HCT116 (cell line): ENCODE measurements around the gene COL2A1. TPM values are rescaled to one million over a fixed set of nuclear protein-coding genes. Genes with fewer than 3 reads are reported as not detected.

ENCODE experiments used
- ATAC-seq: fragments of 200-7000 bp; cut with Tn5 transposase; 2 replicates; pipeline ENCODE4 v1.9.1; 2020; ENCODE audit warnings: mild to moderate bottlenecking, moderate library complexity
- BruUV-seq: library from RNA; stranded (reverse); fragments of 400-500 nt; replicated peaks from 2 replicates; lab custom pipeline; 2021; lab: Mats Ljungman, UMichigan
- CTCF ChIA-PET: fragments of 300-600 bp; sonication (Branson Sonifier 250); formaldehyde crosslinking; loops from one replicate; lab custom pipeline; 2021; ENCODE audit warnings: antibody characterized with exemption; lab: Charles Lee
- POLR2A ChIA-PET: fragments of 300-600, 350-600 bp; sonication (Branson Sonifier 250); formaldehyde crosslinking; loops from one replicate; lab custom pipeline; 2021; ENCODE audit warnings: antibody characterized with exemption; lab: Charles Lee
- RAD21 ChIA-PET, 2 experiments: fragments of 300-600 bp; sonication (Branson Sonifier 250); formaldehyde crosslinking; loops; one replicate each; lab custom pipeline; 2023; ENCODE audit warnings: low total read pairs in 2 of 2; ENCODE audit not compliant: uncharacterized antibody in 2 of 2, unreplicated experiment in 2 of 2, low non-redundant PET in 1 of 2; lab: Charles Lee
- DNase-seq: peaks from one replicate; pipeline ENCODE4 v3.0.0-alpha.2; 2010; ENCODE audit warnings: low read depth, low spot score
- H2AFZ ChIP-seq: fragments of 200-600 bp; shearing (Covaris generic), sonication (generic); 2 replicates; pipeline ENCODE4 v1.6.1; 2017; ENCODE audit warnings: low read depth, mixed run types, mixed read lengths, antibody characterized with exemption, low read length; ENCODE audit not compliant: poor library complexity, severe bottlenecking
- H3K27ac ChIP-seq: 2 replicates; pipeline ENCODE4 v1.5.1; 2012; ENCODE audit warnings: low read depth, low read length
- H3K27me3 ChIP-seq: fragments of 200-600 bp; sonication (generic); 2 replicates; pipeline ENCODE4 v1.6.1; 2016; ENCODE audit warnings: mixed run types, low read length, mixed read lengths; ENCODE audit not compliant: insufficient read depth
- H3K36me3 ChIP-seq, 2 experiments: fragments of 200-500 bp in 1 of 2; fragments of 200-600 bp in 1 of 2; sonication (Bioruptor generic) in 1 of 2; sonication (generic) in 1 of 2; 2 replicates each; pipeline versions ENCODE4 v1.5.1 to v1.6.1; 2014 to 2016; ENCODE audit warnings: low read length in 2 of 2, inconsistent platforms in 1 of 2, mixed read lengths in 1 of 2, mixed run types in 1 of 2; ENCODE audit not compliant: insufficient read depth in 2 of 2, control insufficient read depth in 1 of 2
- H3K4me1 ChIP-seq, 2 experiments: fragments of 200-600 bp in 1 of 2; sonication (generic) in 1 of 2; 2 replicates each; pipeline versions ENCODE4 v1.5.1 to v1.6.1; 2012 to 2017; ENCODE audit warnings: low read length in 2 of 2, inconsistent platforms in 1 of 2, mild to moderate bottlenecking in 1 of 2, mixed read lengths in 1 of 2, mixed run types in 1 of 2, moderate library complexity in 1 of 2; ENCODE audit not compliant: insufficient read depth in 2 of 2, control insufficient read depth in 1 of 2
- H3K4me2 ChIP-seq: fragments of 200-600 bp; sonication (generic); 2 replicates; pipeline ENCODE4 v1.6.1; 2017; ENCODE audit warnings: mixed run types, low read length, mixed read lengths
- H3K4me3 ChIP-seq, 2 experiments: fragments of 200-600 bp in 1 of 2; sonication (generic) in 1 of 2; replicated peaks in 1 of 2; 2 replicates each; pipeline ENCODE4 v1.5.1; 2011 to 2016; ENCODE audit warnings: low read length in 2 of 2, control low read depth in 1 of 2, low read depth in 1 of 2, mild to moderate bottlenecking in 1 of 2, mixed read lengths in 1 of 2, mixed run types in 1 of 2
- H3K79me2 ChIP-seq: fragments of 200-600 bp; sonication (generic); 2 replicates; pipeline ENCODE4 v1.6.1; 2017; ENCODE audit warnings: mild to moderate bottlenecking, mixed run types, low read length, moderate library complexity, mixed read lengths; ENCODE audit not compliant: insufficient read depth
- H3K9ac ChIP-seq: fragments of 200-600 bp; sonication (generic); 2 replicates; pipeline ENCODE4 v1.6.1; 2016; ENCODE audit warnings: low read length, mixed read lengths
- H3K9me2 ChIP-seq: fragments of 200-600 bp; sonication (generic), shearing (Covaris generic); 2 replicates; pipeline ENCODE4 v1.6.1; 2017; ENCODE audit warnings: mixed run types, mild to moderate bottlenecking, moderate library complexity; ENCODE audit not compliant: insufficient read depth
- H3K9me3 ChIP-seq, 2 experiments: fragments of 200-500 bp in 1 of 2; fragments of 200-600 bp in 1 of 2; sonication (Bioruptor generic) in 1 of 2; sonication (generic) in 1 of 2; 2 replicates each; pipeline ENCODE4 v1.6.1; 2014 to 2017; ENCODE audit warnings: low read length in 2 of 2, mixed read lengths in 2 of 2, inconsistent platforms in 1 of 2, low read depth in 1 of 2, mild to moderate bottlenecking in 1 of 2, mixed run types in 1 of 2, moderate library complexity in 1 of 2; ENCODE audit not compliant: control insufficient read depth in 1 of 2, insufficient read depth in 1 of 2
- H4K20me1 ChIP-seq: fragments of 200-600 bp; sonication (generic), shearing (Covaris generic); 2 replicates; pipeline ENCODE4 v1.6.1; 2017; ENCODE audit warnings: mixed run types, mild to moderate bottlenecking, moderate library complexity; ENCODE audit not compliant: insufficient read depth
- CBX3 ChIP-seq: IDR thresholded peaks from 2 replicates; pipeline ENCODE4 v1.6.1; 2012; ENCODE audit warnings: low read depth
- FOSL1 ChIP-seq: IDR thresholded peaks from 2 replicates; pipeline ENCODE4 v1.6.1; 2012; ENCODE audit warnings: low read depth
- POLR2A ChIP-seq: IDR thresholded peaks from 2 replicates; pipeline ENCODE4 v1.7.0; 2011; ENCODE audit warnings: borderline replicate concordance; ENCODE audit not compliant: insufficient read depth, insufficient read length; ENCODE audit errors: extremely low read depth
- RAD21 ChIP-seq: IDR thresholded peaks from 2 replicates; pipeline ENCODE4 v1.6.1; 2012; ENCODE audit warnings: low read depth, mild to moderate bottlenecking
- TCF7L2 ChIP-seq: IDR thresholded peaks from 2 replicates; pipeline ENCODE4 v1.7.0; 2011; ENCODE audit warnings: borderline replicate concordance, inconsistent platforms; ENCODE audit not compliant: insufficient read depth, insufficient read length; ENCODE audit errors: extremely low read depth
- YY1 ChIP-seq: IDR thresholded peaks from 2 replicates; pipeline ENCODE4 v1.6.1; 2011; ENCODE audit warnings: low read length, low read depth, moderate library complexity, mild to moderate bottlenecking; ENCODE audit not compliant: insufficient replicate concordance; ENCODE audit errors: extremely low read depth
- ZFX ChIP-seq: fragments of 450-650 bp; IDR thresholded peaks from 2 replicates; pipeline ENCODE4 v1.6.1; 2017
- intact Hi-C: fragments of 100-400 bp; cut with micrococcal nuclease; formaldehyde crosslinking; loops from 2 replicates; pipeline ENCODE4 v1.10.0; 2022
- total RNA-seq: library from RNA; stranded (reverse); gene quantifications from one replicate; pipeline ENCODE4 v1.2.1, GENCODE V29; 2021; ENCODE audit not compliant: unreplicated experiment
- TF ChIP-seq, protein P1 (sequence below): IDR thresholded peaks from 2 replicates; pipeline ENCODE4 v1.6.1; 2012; ENCODE audit warnings: low read depth
- TF ChIP-seq, protein P2 (sequence below), 3 experiments: fragments of 200-600 bp in 1 of 3; sonication (generic) in 1 of 3; IDR thresholded peaks in 2 of 3; conservative IDR thresholded peaks in 1 of 3; 2 replicates each; pipeline ENCODE4 v1.5.1; 2012 to 2017; ENCODE audit warnings: low read depth in 2 of 3, low read length in 2 of 3, antibody characterized with exemption in 1 of 3, borderline replicate concordance in 1 of 3, control low read depth in 1 of 3, mild to moderate bottlenecking in 1 of 3, mixed read lengths in 1 of 3, mixed run types in 1 of 3, moderate library complexity in 1 of 3; ENCODE audit not compliant: insufficient read depth in 1 of 3

Gene COL2A1
- total RNA-seq, 1 experiment from 2014 or later, result 0.22 TPM

DNA sequence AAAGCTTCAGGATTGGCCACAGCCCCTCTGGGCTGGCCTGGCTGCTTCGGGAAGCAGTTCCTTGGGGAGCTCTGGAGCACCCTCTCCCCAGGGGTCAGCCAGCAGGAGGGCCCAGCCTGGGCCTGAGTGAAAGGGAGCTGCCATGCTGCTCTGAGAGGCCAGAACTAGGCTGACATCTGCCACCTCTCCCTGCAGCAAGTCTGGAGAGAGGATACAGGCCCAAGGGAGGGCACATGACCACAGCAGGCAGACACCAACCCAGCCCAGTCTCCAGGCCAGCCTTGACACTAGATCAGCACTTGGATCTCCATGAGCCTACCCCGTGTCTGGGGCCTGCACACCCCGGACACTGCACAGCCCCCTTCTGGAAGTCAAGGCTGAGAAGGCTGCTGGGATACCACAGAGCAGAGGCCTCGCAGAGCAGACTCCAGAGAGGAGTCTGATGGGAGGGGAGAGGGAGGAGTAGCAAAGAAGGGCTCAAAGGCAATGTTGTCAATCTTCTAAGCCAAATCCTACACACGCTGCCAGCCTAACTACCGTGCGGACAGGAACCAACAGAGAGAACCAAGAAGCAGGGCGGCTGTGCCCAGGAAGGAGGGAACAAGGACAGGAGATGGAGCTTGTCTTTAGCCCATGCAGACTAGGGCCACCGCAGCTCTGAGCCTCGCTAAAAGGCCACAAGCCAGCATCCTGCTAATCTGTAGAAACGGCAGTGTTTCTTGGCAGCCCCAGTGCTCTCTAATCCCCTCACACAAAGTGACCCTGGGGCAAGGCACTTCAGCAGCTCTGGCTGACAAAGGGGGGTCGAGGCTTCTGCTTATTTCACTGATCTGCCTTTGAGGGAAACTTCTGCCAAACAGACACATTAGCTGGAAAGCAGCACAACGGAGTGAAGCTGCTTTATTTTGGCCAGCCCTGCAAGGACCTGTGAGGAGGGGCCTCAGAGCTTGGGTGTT, 12.9 kb downstream of the COL2A1 start:
- intact Hi-C loops, result no loop called here
- RAD21 ChIA-PET, result no interaction called here

DNA sequence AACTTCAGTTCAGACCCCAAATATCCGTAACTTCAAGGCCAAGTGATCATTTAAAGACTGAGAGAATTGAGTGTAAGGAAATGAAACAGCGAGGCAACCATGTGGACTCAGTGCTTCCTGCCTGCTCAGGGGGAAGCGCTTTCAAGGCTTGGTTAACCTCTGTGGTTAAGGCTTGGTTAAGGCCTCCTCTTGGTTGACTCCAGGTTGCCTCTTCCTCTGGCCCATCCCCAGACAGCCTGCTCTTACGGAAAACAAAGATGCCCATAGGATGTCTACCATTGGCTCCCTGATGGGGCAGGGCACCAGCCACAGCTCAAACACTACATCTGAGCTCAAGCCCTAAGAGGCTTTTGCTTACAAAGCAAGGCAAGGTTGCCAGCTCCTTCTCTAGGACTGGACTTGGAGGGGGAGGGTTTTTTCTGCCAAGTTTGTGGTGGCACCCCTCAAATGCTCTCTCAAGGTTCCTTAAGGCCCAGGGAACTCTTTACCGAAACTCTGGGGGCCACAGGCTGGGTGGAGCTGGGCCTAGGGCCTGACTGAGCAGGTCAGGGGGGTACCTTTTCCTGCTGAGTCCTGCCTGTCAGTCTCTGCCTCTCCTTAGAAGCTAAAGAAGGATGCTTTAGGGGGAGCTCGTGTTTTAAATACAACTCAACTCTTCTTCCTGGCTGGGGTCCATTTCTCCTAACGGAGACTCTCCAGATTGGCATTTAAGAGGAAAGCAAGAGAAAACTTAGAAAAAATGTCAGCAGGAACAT, 13.7 kb downstream of the COL2A1 start:
- ATAC-seq (no peak), DNase-seq (no peak)
- Histone ChIP-seq H3K36me3 (no peaks in the 10 kb centered on the region), H3K9ac (no peak overlapping the region), H3K27me3 (peaks cover 11% of the 10 kb centered on the region; the same call in 1 of the 2 replicates), H3K4me3 (no peak overlapping the region), H3K4me2 (no peak overlapping the region), H3K79me2 (no peaks in the 10 kb centered on the region), H3K9me2 (no peaks in the 10 kb centered on the region), H4K20me1 (no peaks in the 10 kb centered on the region), H3K27ac (no peak overlapping the region), H3K4me1 (peaks cover 0 to 6% of the 10 kb centered on the region in 2 experiments; a peak in 1 of 4 replicates), H3K9me3 (no peaks in the 10 kb centered on the region), H2AFZ (no peak overlapping the region)
- TF ChIP-seq, protein P1, sequence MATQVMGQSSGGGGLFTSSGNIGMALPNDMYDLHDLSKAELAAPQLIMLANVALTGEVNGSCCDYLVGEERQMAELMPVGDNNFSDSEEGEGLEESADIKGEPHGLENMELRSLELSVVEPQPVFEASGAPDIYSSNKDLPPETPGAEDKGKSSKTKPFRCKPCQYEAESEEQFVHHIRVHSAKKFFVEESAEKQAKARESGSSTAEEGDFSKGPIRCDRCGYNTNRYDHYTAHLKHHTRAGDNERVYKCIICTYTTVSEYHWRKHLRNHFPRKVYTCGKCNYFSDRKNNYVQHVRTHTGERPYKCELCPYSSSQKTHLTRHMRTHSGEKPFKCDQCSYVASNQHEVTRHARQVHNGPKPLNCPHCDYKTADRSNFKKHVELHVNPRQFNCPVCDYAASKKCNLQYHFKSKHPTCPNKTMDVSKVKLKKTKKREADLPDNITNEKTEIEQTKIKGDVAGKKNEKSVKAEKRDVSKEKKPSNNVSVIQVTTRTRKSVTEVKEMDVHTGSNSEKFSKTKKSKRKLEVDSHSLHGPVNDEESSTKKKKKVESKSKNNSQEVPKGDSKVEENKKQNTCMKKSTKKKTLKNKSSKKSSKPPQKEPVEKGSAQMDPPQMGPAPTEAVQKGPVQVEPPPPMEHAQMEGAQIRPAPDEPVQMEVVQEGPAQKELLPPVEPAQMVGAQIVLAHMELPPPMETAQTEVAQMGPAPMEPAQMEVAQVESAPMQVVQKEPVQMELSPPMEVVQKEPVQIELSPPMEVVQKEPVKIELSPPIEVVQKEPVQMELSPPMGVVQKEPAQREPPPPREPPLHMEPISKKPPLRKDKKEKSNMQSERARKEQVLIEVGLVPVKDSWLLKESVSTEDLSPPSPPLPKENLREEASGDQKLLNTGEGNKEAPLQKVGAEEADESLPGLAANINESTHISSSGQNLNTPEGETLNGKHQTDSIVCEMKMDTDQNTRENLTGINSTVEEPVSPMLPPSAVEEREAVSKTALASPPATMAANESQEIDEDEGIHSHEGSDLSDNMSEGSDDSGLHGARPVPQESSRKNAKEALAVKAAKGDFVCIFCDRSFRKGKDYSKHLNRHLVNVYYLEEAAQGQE, result no peak
- no peak for TF ChIP-seq TCF7L2
- TF ChIP-seq POLR2A, result no peak
- no peak for TF ChIP-seq YY1
- TF ChIP-seq ZFX, result no peak
- TF ChIP-seq, protein P2, sequence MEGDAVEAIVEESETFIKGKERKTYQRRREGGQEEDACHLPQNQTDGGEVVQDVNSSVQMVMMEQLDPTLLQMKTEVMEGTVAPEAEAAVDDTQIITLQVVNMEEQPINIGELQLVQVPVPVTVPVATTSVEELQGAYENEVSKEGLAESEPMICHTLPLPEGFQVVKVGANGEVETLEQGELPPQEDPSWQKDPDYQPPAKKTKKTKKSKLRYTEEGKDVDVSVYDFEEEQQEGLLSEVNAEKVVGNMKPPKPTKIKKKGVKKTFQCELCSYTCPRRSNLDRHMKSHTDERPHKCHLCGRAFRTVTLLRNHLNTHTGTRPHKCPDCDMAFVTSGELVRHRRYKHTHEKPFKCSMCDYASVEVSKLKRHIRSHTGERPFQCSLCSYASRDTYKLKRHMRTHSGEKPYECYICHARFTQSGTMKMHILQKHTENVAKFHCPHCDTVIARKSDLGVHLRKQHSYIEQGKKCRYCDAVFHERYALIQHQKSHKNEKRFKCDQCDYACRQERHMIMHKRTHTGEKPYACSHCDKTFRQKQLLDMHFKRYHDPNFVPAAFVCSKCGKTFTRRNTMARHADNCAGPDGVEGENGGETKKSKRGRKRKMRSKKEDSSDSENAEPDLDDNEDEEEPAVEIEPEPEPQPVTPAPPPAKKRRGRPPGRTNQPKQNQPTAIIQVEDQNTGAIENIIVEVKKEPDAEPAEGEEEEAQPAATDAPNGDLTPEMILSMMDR (IDR thresholded peaks at IDR 0.05 in 2 of 3, conservative IDR thresholded peaks at IDR 0.05 in 1 of 3; ENCODE audit: borderline replicate concordance in 1 of 3, insufficient read depth in 1 of 3, low read depth in 2 of 3, low read length in 2 of 3), result no peak
- no peak for TF ChIP-seq CBX3
- BruUV-seq, result no TSS peak
- RAD21 ChIA-PET, result no interaction called here
- POLR2A ChIA-PET, result no interaction called here
- intact Hi-C loops, result no loop called here
- CTCF ChIA-PET, result interaction anchor here (0.6 kb wide), 1 partner anchor 30 kb away, joined by 3 read pairs; no protein-coding TSS in a partner anchor

More for the DNA sequence above, 12.9 kb downstream of the COL2A1 start:
- Histone ChIP-seq H3K9me2 (no peaks in the 10 kb centered on the region), H2AFZ (no peak overlapping the region), H3K4me1 (peaks cover 0 to 6% of the 10 kb centered on the region in 2 experiments; a peak in 1 of 4 replicates), H3K27me3 (peaks cover 19% of the 10 kb centered on the region; the same call in 1 of the 2 replicates), H3K9me3 (no peaks in the 10 kb centered on the region), H3K4me3 (no peak overlapping the region), H3K79me2 (no peaks in the 10 kb centered on the region), H3K9ac (no peak overlapping the region)
- POLR2A ChIA-PET, result no interaction called here
- ATAC-seq, result no peak
- CTCF ChIA-PET, result interaction anchor here (0.6 kb wide), 1 partner anchor 31 kb away, joined by 3 read pairs; no protein-coding TSS in a partner anchor
- no TSS peak for BruUV-seq
- TF ChIP-seq POLR2A (no peak), TCF7L2 (no peak), ZFX (no peak), FOSL1 (no peak), RAD21 (no peak)
- TF ChIP-seq, all 23 proteins: peak for 0
- Histone ChIP-seq H4K20me1 (no peaks in the 10 kb centered on the region), H3K27ac (no peak overlapping the region), H3K36me3 (no peaks in the 10 kb centered on the region), H3K4me2 (no peak overlapping the region)
- DNase-seq, result no peak
